DND-41 (cell line): Measurements from ENCODE around the gene FOXL1.

Experiments
- ATAC-seq: fragments of 200-7000 bp; cut with Tn5 transposase; 3 replicates; pipeline ENCODE4 v1.9.1; 2021; ENCODE audit warnings: low read depth; ENCODE audit not compliant: insufficient read depth
- DNase-seq: peaks from one replicate; pipeline ENCODE4 v3.0.0-alpha.2; 2020
- H2AFZ ChIP-seq: 2 replicates; pipeline ENCODE4 v1.6.0; 2012; ENCODE audit warnings: low read depth, low read length
- H3K27ac ChIP-seq: 2 replicates; pipeline ENCODE4 v1.5.1; 2012; ENCODE audit warnings: low read length, inconsistent platforms
- H3K27me3 ChIP-seq: fragments of 200-600 bp; sonication (generic); 2 replicates; pipeline ENCODE4 v1.6.0; 2012; ENCODE audit warnings: low read length, mild to moderate bottlenecking, inconsistent platforms; ENCODE audit not compliant: insufficient read depth, poor library complexity
- H3K36me3 ChIP-seq: 2 replicates; pipeline ENCODE4 v1.5.1; 2012; ENCODE audit warnings: low read length, inconsistent platforms; ENCODE audit not compliant: insufficient read depth
- H3K4me1 ChIP-seq: 2 replicates; pipeline ENCODE4 v1.5.1; 2012; ENCODE audit warnings: mild to moderate bottlenecking, low read length; ENCODE audit not compliant: insufficient read depth
- H3K4me2 ChIP-seq: 2 replicates; pipeline ENCODE4 v1.6.0; 2012; ENCODE audit warnings: mild to moderate bottlenecking, moderate library complexity, low read length, inconsistent platforms; ENCODE audit not compliant: insufficient read depth
- H3K4me3 ChIP-seq, 2 experiments: fragments of 200-600 bp in 1 of 2; shearing (Covaris generic) in 1 of 2; 2 replicates each; pipeline ENCODE4 v1.5.1; 2012 to 2016; ENCODE audit warnings: inconsistent platforms in 2 of 2, low read length in 2 of 2, mild to moderate bottlenecking in 2 of 2, low read depth in 1 of 2, moderate library complexity in 1 of 2
- H3K79me2 ChIP-seq: 2 replicates; pipeline ENCODE4 v1.6.0; 2012; ENCODE audit warnings: low read length, inconsistent platforms; ENCODE audit not compliant: insufficient read depth
- H3K9ac ChIP-seq: 2 replicates; pipeline ENCODE4 v1.6.0; 2012; ENCODE audit warnings: low read depth, mild to moderate bottlenecking, inconsistent platforms, low read length, moderate library complexity
- H3K9me3 ChIP-seq: 2 replicates; pipeline ENCODE4 v1.5.1; 2012; ENCODE audit warnings: low read length, moderate library complexity, mild to moderate bottlenecking, inconsistent platforms; ENCODE audit not compliant: insufficient read depth, severe bottlenecking
- H4K20me1 ChIP-seq: 2 replicates; pipeline ENCODE4 v1.6.0; 2012; ENCODE audit warnings: low read length; ENCODE audit not compliant: insufficient read depth
- EZH2 ChIP-seq: IDR thresholded peaks from 3 replicates; pipeline ENCODE4 v1.6.1; 2012; ENCODE audit warnings: borderline replicate concordance, low read depth, mild to moderate bottlenecking, moderate library complexity, low read length, inconsistent platforms; ENCODE audit not compliant: severe bottlenecking
- TF ChIP-seq, protein P1 (sequence below): IDR thresholded peaks from 2 replicates; pipeline ENCODE4 v1.5.1; 2012; ENCODE audit warnings: borderline replicate concordance, low read length, moderate library complexity, mild to moderate bottlenecking; ENCODE audit not compliant: poor library complexity, severe bottlenecking; ENCODE audit errors: extremely low read depth

The FOXL1 gene

GRCh38 chr16:86557587-86557986, 20.8 kb upstream of the FOXL1 start:
- H3K4me2 ChIP-seq = no peak overlapping the region
- DNase-seq (no peak), ATAC-seq (no peak)
- no peak for TF ChIP-seq EZH2
- TF ChIP-seq, protein P1, sequence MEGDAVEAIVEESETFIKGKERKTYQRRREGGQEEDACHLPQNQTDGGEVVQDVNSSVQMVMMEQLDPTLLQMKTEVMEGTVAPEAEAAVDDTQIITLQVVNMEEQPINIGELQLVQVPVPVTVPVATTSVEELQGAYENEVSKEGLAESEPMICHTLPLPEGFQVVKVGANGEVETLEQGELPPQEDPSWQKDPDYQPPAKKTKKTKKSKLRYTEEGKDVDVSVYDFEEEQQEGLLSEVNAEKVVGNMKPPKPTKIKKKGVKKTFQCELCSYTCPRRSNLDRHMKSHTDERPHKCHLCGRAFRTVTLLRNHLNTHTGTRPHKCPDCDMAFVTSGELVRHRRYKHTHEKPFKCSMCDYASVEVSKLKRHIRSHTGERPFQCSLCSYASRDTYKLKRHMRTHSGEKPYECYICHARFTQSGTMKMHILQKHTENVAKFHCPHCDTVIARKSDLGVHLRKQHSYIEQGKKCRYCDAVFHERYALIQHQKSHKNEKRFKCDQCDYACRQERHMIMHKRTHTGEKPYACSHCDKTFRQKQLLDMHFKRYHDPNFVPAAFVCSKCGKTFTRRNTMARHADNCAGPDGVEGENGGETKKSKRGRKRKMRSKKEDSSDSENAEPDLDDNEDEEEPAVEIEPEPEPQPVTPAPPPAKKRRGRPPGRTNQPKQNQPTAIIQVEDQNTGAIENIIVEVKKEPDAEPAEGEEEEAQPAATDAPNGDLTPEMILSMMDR = no peak
- no peaks in the 10 kb centered on the region; the same call in 1 of the 2 replicates for H3K36me3 ChIP-seq
- H3K4me1 ChIP-seq = peaks cover 29% of the 10 kb centered on the region
- H3K27ac ChIP-seq = no peak overlapping the region
- H3K9me3 ChIP-seq = no peaks in the 10 kb centered on the region
- peaks cover 11% of the 10 kb centered on the region for H3K79me2 ChIP-seq
- no peaks in the 10 kb centered on the region for H4K20me1 ChIP-seq
- H3K4me3 ChIP-seq = no peak overlapping the region
- no peak overlapping the region for H3K9ac ChIP-seq
- no peak overlapping the region for H2AFZ ChIP-seq
- H3K27me3 ChIP-seq = no peaks in the 10 kb centered on the region

GRCh38 chr16:86558355-86559193, 19.8 kb upstream of the FOXL1 start:
- no peaks in the 10 kb centered on the region for H4K20me1 ChIP-seq
- no peak overlapping the region for H3K4me2 ChIP-seq
- peaks cover 11% of the 10 kb centered on the region for H3K79me2 ChIP-seq
- no peaks in the 10 kb centered on the region for H3K9me3 ChIP-seq
- H3K9ac ChIP-seq = no peak overlapping the region
- 0 out of 2 replicates have a peak overlapping the region, but pooled peaks have one; percentile 31 for H2AFZ ChIP-seq
- no peak overlapping the region for H3K27ac ChIP-seq
- ATAC-seq (no peak), DNase-seq (no peak)
- peaks cover 24% of the 10 kb centered on the region for H3K4me1 ChIP-seq
- no peaks in the 10 kb centered on the region; the same call in 1 of the 2 replicates for H3K36me3 ChIP-seq
- TF ChIP-seq EZH2 = no peak
- TF ChIP-seq, protein P1 = no peak
- no peaks in the 10 kb centered on the region for H3K27me3 ChIP-seq
- H3K4me3 ChIP-seq = no peak overlapping the region

- H4K20me1 ChIP-seq = no peaks in the 10 kb centered on the region
- H2AFZ ChIP-seq = no peak overlapping the region
- no peak for ATAC-seq
- H3K27me3 ChIP-seq = peaks cover 8% of the 10 kb centered on the region
- DNase-seq = no peak
- H3K9me3 ChIP-seq = no peaks in the 10 kb centered on the region
- peaks cover under 1% of the 10 kb centered on the region; the same call in 1 of the 2 replicates for H3K79me2 ChIP-seq
- no peaks in the 10 kb centered on the region for H3K36me3 ChIP-seq
- no peak overlapping the region for H3K4me2 ChIP-seq
- TF ChIP-seq EZH2 = no peak
- TF ChIP-seq, protein P1 = no peak
- H3K4me3 ChIP-seq = no peak overlapping the region
- no peak overlapping the region for H3K27ac ChIP-seq
- H3K9ac ChIP-seq = no peak overlapping the region
- H3K4me1 ChIP-seq = peaks cover 21% of the 10 kb centered on the region
Observed at GRCh38 chr16:86559802-86560305, 18.5 kb upstream of the FOXL1 start.
